Thyroid gland (tissue), 4 donors: ENCODE measurements around the gene MYDGF.

Source experiments
- CTCF ChIP-seq, 6 experiments: fragments of 200-600 bp in 3 of 6; fragments of 450-650 bp in 3 of 6; sonication (generic) in 3 of 6; IDR thresholded peaks; one replicate each; pipeline ENCODE4 v1.5.1; 2016 to 2019; ENCODE audit warnings: antibody characterized with exemption in 6 of 6, mild to moderate bottlenecking in 2 of 6, inconsistent platforms in 1 of 6, moderate library complexity in 1 of 6
- POLR2A ChIP-seq, 2 donors: fragments of 450-650 bp; IDR thresholded peaks; one replicate each; pipeline ENCODE4 v1.6.1; 2017; ENCODE audit warnings: antibody characterized with exemption in 2 of 2, mild to moderate bottlenecking in 2 of 2, moderate library complexity in 1 of 2

GRCh38 chr19:4642625-4643024, 27.5 kb downstream of the MYDGF start:
- no peak for TF ChIP-seq CTCF (IDR thresholded peaks at IDR 0.05)
- no peak for TF ChIP-seq POLR2A (IDR thresholded peaks at IDR 0.05)
